K562 (cell line): ENCODE results near the gene OSBPL3. TPM values are rescaled to one million over a fixed set of nuclear protein-coding genes. Genes with fewer than 3 reads are reported as not detected.
A peak's percentile ranks its signal among the peaks of the same experiment; 100 is the strongest.

Experiments
- HDAC1 ChIP-seq, 2 experiments: fragments of 450-650 bp; IDR thresholded peaks; 2 replicates each; pipeline ENCODE4 v1.6.1; 2016 to 2017; ENCODE audit warnings: inconsistent platforms in 1 of 2, mild to moderate bottlenecking in 1 of 2, moderate library complexity in 1 of 2
- ZNF121 ChIP-seq: sonication (generic); formaldehyde crosslinking; conservative IDR thresholded peaks from 2 replicates; pipeline ENCODE4 v1.8.0; 2022; ENCODE audit warnings: missing genetic modification reagents
- ZNF253 ChIP-seq: fragments of 250-450 bp; sonication (Bioruptor Pico); conservative IDR thresholded peaks from 2 replicates; pipeline ENCODE4 v1.6.1; 2021; ENCODE audit warnings: mild to moderate bottlenecking
- polyA plus RNA-seq, 8 experiments: library from polyadenylated mRNA; depleted of rRNA in 4 of 8; stranded (reverse) in 5 of 8; unstranded in 3 of 8; fragments of >200 nt; fragmentation: Nextera tagmentation in 2 of 8; fragmentation: Illumina TruSeq in 1 of 8; extraction: Ambion mirVana in 2 of 8; extraction: Trizol in 1 of 8; gene quantifications; 2 replicates each; pipeline versions ENCODE4 v1.2.1 to v1.2.3, GENCODE V29; 2011 to 2014; ENCODE audit warnings: inconsistent platforms in 1 of 8, missing spikeins in 1 of 8
- total RNA-seq, 7 experiments: library from RNA; depleted of rRNA in 6 of 7; stranded (reverse); fragments of >200 nt in 6 of 7; fragmentation: Illumina TruSeq in 2 of 7; extraction: Trizol in 2 of 7; gene quantifications; 2 replicates each; pipeline versions ENCODE4 v1.2.1 to v1.2.3, GENCODE V29; 2011 to 2021; ENCODE audit warnings: low replicate concordance in 1 of 7
- TF ChIP-seq, protein P1 (sequence below), 2 experiments: fragments of 450-650 bp; formaldehyde crosslinking in 1 of 2; IDR thresholded peaks; 2 replicates each; pipeline versions ENCODE4 v1.4.0 to v1.6.1; 2014 to 2020; ENCODE audit warnings: mild to moderate bottlenecking in 2 of 2, borderline replicate concordance in 1 of 2, low read depth in 1 of 2

The OSBPL3 gene
- total and polyA plus RNA-seq, 9 of the 15 experiments (the other 6 are each of a cell fraction or from before 2014, with no cell fraction given): 4.8 to 37.2 (median 26.5) TPM

GRCh38 chr7:24921362-24921679 is 58.7 kb downstream of the OSBPL3 start (continued):
- TF ChIP-seq, protein P1, sequence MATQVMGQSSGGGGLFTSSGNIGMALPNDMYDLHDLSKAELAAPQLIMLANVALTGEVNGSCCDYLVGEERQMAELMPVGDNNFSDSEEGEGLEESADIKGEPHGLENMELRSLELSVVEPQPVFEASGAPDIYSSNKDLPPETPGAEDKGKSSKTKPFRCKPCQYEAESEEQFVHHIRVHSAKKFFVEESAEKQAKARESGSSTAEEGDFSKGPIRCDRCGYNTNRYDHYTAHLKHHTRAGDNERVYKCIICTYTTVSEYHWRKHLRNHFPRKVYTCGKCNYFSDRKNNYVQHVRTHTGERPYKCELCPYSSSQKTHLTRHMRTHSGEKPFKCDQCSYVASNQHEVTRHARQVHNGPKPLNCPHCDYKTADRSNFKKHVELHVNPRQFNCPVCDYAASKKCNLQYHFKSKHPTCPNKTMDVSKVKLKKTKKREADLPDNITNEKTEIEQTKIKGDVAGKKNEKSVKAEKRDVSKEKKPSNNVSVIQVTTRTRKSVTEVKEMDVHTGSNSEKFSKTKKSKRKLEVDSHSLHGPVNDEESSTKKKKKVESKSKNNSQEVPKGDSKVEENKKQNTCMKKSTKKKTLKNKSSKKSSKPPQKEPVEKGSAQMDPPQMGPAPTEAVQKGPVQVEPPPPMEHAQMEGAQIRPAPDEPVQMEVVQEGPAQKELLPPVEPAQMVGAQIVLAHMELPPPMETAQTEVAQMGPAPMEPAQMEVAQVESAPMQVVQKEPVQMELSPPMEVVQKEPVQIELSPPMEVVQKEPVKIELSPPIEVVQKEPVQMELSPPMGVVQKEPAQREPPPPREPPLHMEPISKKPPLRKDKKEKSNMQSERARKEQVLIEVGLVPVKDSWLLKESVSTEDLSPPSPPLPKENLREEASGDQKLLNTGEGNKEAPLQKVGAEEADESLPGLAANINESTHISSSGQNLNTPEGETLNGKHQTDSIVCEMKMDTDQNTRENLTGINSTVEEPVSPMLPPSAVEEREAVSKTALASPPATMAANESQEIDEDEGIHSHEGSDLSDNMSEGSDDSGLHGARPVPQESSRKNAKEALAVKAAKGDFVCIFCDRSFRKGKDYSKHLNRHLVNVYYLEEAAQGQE (IDR thresholded peaks at IDR 0.05; ENCODE audit: borderline replicate concordance): 0 out of 2 replicates have a peak, but pooled peaks have one; percentile 16
- TF ChIP-seq, protein P1 (CRISPR knock-in tag; IDR thresholded peaks at IDR 0.05; ENCODE audit: low read depth): no peak
- TF ChIP-seq ZNF253 (CRISPR knock-in tag) (no peak), HDAC1 (IDR thresholded peaks at IDR 0.05) (0 out of 4 replicates have a peak, but pooled peaks of 1 of the 2 experiments have one; percentile 10), ZNF121 (CRISPR knock-in tag) (no peak)
